Mammary epithelial cell (primary cell): ENCODE results near the gene ACVR1.
"Not testable (repeated sequence)": the region's sequence is repeated elsewhere in the genome, so short reads cannot be mapped to it uniquely, and the experiment has no call there.

Experiments
- EZH2 ChIP-seq: IDR thresholded peaks from 2 replicates; pipeline ENCODE4 v1.6.1; 2012; ENCODE audit warnings: low read length, inconsistent platforms, borderline replicate concordance
- TF ChIP-seq, protein P1 (sequence below), 2 donors: IDR thresholded peaks in 1 of 2; conservative IDR thresholded peaks in 1 of 2; 2 replicates each; pipeline ENCODE4 v1.5.1; 2011 to 2012; ENCODE audit warnings: inconsistent platforms in 2 of 2, low read length in 2 of 2, mild to moderate bottlenecking in 2 of 2, control low read depth in 1 of 2, low read depth in 1 of 2; ENCODE audit not compliant: insufficient read depth in 1 of 2; ENCODE audit errors: extremely low read depth in 1 of 2

- TF ChIP-seq, protein P1, sequence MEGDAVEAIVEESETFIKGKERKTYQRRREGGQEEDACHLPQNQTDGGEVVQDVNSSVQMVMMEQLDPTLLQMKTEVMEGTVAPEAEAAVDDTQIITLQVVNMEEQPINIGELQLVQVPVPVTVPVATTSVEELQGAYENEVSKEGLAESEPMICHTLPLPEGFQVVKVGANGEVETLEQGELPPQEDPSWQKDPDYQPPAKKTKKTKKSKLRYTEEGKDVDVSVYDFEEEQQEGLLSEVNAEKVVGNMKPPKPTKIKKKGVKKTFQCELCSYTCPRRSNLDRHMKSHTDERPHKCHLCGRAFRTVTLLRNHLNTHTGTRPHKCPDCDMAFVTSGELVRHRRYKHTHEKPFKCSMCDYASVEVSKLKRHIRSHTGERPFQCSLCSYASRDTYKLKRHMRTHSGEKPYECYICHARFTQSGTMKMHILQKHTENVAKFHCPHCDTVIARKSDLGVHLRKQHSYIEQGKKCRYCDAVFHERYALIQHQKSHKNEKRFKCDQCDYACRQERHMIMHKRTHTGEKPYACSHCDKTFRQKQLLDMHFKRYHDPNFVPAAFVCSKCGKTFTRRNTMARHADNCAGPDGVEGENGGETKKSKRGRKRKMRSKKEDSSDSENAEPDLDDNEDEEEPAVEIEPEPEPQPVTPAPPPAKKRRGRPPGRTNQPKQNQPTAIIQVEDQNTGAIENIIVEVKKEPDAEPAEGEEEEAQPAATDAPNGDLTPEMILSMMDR (conservative IDR thresholded peaks at IDR 0.05 in 1 of 2, IDR thresholded peaks at IDR 0.05 in 1 of 2; ENCODE audit: extremely low read depth in 1 of 2, insufficient read depth in 1 of 2, low read depth in 1 of 2, low read length in 2 of 2) = not testable (repeated sequence)
- not testable (repeated sequence) for TF ChIP-seq EZH2
Observed at GRCh38 chr2:157704148-157704547, 172.0 kb downstream of the ACVR1 start.
